Hypothalamus (tissue), 51 donors: ENCODE results near the gene C1orf198.

Source experiments
- DNase-seq, 51 donors: peaks; one replicate each; lab custom pipeline; 2025; lab: John Stamatoyannopoulos, UW

C1orf198 gene

GRCh38 chr1:230894032-230894431, 25.7 kb upstream of the C1orf198 start:
- DNase-seq = no peak

DNA sequence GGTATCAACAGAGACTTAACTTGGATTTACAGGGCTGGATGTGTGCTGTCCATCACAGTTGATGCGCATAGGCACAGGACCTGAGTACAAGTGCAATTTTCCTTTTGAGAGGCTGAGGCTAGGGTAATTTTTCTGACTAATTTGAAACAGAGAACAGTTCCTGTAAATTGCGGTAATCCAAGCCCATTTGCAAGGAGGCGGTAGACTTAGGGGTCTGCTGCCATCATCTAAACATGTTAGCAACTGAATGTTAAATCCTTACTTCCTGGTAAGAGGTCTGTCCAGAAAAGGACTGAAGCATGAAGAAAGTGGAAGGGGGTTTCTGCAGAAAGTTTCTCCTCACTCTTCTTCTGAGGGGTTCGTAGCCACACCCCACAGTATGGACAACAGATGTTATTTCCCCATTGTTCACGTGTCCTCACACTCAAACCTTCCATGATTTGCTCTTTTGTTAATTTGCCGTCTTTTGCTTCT, 23.7 kb upstream of the C1orf198 start:
- DNase-seq = no peak

- no peak for DNase-seq
These were observed 23.1 kb upstream of the C1orf198 start for GRCh38 chr1:230891413-230891812.

DNA sequence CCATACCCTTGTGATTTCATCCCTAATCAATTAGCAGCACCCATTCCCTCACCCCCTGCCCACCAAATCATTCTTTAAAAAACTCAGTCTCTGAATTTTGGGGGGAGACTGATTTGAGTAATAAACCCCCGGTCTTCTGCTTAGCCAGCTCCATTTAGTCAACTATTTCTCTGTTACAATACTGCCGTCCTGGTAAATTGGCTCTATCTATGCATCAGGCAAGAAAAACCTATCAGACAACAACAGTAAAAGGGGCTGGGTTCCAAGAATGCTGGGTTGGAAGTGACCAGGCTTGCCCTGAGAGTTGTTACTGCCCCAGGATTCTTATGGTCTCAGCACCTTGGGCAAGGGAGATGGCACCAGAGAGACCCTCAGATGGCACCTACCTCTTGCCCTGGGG, 16.3 kb upstream of the C1orf198 start:
- no peak for DNase-seq

DNA sequence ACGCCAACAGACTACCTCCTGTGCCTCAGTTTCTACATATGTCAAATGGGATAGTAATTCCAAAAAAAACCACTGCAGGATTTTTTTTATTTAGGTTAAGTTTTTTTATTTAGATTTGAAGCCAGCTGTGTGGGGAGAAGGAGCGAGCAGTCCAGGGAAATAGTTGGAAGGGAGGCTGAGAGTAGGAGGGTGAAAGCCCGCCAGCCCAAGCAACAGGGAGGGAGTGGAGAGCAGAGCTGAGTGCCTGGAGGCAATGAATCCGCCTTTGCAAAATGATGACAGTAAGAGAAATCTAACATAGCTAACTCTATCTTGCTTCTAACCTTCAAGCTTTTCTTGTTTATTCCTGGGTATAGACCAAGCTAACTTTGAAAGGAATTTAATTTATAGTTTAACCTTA, 15.6 kb upstream of the C1orf198 start:
- DNase-seq = no peak

- DNase-seq = no peak
These were observed 11.5 kb upstream of the C1orf198 start for GRCh38 chr1:230879778-230880177.

DNA sequence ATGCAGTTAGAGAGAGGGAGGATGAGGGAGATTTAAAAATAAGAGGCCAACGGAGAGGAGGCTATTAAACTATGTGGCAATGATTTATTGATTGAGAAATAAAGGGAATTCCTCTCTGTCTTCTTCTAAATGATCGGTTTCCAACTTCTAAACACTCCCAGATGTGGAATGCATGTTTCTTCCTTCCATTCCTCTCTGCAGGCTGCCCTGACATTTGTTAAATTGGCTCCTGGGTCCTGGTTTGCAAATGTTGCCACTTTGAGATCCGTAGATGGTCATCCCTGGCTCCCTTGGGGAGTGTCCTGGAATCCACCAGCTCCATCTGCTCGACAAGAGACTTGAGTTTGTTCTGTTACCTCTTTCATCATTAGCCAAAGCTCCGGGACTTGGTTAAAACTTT, 10.3 kb upstream of the C1orf198 start:
- DNase-seq = no peak

- no peak for DNase-seq
These were observed 9.7 kb upstream of the C1orf198 start for GRCh38 chr1:230877924-230878590.

GRCh38 chr1:230877146-230877923, 9.0 kb upstream of the C1orf198 start:
- DNase-seq = no peak

- no peak for DNase-seq
These were observed 8.3 kb upstream of the C1orf198 start for GRCh38 chr1:230876660-230877059.

DNA sequence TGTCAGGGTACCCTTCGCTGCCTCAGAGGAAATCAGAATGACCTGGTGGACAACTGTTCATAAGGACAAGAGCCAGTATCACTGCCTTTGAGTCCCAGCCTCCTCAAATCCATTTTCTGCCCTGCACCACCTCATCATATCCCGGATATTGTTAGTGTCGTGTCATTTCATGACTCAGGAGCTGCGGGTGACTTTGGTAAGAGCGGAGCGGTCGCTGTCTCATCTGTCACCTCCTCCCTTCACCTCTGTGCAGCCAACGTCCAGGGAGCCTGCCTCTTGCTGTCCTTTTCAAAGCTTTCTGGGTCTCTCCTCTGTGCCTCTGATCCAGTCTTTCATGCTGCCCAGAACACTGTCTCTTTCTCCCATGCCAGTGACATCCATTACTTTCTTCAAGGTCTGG, 7.0 kb upstream of the C1orf198 start:
- no peak for DNase-seq

GRCh38 chr1:230870916-230871315, 2.6 kb upstream of the C1orf198 start:
- no peak for DNase-seq

DNA sequence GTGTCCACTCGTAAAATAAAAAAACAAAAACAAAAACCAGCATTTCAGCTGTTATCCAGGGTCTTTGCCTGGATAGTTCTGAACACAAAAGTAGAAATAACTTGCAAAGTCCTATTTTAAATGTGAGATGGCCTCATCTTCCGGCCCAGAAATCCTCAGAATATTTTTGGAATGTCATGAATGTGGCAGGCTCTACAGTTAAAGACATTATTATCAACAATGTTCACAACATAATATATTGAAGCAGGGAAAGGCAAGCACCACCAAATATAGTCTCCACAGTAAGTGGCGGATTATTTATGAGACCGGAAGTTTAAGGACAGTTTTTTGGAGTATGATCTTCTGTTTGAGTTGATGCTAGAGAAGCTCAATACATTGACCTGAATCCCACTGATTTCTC, 1.2 kb upstream of the C1orf198 start:
- no peak for DNase-seq

GRCh38 chr1:230868736-230869385, 540 bp upstream of the C1orf198 start:
- peak in 29 of 51 donors; percentile 36 to 87 (median 69) for DNase-seq

DNA sequence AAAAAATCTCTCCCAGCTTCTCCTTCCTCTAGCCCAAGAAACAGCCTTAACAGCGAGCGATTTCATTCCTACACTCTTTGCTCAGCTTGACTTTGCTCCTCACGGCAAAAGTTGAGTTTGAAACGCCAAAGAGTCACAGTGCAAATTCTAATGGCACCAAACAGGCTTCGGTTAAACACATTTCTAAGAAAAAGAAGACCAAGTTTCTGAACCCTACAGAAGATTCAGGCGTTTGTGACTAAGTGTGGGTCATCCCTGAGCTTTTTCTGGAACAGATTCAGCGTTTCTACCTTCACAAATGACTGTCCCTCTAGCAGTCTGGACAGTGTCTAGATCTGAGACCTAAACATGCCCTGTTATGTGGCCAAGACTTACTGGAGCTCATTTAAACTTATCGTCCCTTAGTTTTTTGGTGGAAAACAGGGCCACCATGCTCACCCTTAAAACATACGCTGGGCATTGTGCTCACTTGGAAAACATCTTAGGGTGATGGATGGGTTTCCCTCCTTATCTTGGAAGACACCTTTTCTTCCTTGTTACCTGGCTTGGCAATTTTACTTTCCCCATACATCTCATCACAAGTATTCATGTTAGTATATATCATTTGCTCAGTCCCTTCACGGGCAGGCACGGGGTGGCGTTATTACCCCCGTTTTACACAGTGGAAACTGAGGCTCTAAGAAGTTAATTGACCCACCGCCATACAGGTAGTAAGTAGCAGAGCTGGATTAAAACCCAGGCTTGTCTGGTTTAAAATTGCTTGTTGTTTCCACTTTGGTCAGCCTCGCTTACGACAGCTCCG, 1.0 kb downstream of the C1orf198 start:
- peak in 4 of 51 donors; percentile 23 to 78 (median 44) for DNase-seq

GRCh38 chr1:230866171-230867070, 1.9 kb downstream of the C1orf198 start:
- DNase-seq = peak in 6 of 51 donors; percentile 11 to 70 (median 34)

DNA sequence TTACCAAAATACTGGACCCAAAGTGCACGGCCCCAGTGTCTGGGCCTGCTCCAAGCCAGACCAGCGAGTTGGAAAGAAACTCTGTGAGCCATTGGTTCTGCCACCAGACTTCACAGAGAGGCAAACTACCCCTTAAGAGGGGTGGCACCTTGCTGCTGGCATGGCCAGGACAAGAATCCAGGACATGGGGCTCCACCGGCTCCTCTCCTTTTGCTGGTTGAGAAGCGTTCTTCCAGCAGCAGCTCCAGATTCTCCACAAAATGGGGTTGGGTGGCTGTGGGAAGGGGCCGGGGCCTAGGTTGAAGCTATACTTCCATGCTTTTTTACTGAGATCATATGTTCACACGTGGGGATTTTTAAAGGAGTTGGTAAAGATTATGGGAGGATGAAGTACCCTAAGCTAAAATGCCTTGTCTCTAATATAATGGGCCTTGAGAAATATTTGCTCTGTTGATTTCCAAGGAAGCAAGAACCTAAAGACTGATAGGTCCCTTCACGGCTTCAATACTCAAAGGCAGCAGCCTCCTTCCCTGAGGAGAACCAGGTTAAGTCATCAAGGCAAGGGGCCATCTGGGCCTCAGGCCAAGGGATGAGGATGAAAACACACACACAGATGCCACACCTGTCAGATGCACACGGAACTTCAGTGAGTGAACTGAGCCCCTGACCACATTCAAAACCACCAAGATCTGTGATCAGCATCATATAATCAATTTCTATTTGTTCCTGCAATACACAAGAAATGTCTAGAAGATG, 3.1 kb downstream of the C1orf198 start:
- peak in 4 of 51 donors; percentile 17 to 54 (median 35) for DNase-seq

DNA sequence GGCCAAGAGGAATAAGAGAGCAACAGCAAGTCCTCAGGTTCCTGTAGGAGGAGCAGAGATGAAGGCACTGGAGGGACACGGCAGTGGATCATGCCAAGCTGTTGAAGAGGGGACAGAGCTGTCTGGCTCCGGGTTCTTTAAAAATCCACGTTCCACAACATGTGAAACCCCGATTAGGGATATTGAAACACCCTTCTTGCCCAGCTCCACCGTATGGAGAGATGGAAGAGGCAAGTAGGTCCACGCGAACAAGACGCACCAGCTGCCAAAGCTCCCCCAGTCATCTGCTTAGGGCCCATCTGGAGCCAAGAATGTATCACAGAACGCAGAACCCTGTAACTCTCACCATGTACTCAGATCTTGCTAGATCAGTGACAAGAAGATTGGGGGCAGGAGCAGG, 3.9 kb downstream of the C1orf198 start:
- peak in 4 of 51 donors; percentile 20 to 75 (median 50) for DNase-seq

- DNase-seq = peak in 31 of 51 donors; percentile 16 to 70 (median 39)
These were observed 4.9 kb downstream of the C1orf198 start for GRCh38 chr1:230863449-230863848.
